ENCODE measurements around the gene GREB1. TPM values are rescaled to one million over a fixed set of nuclear protein-coding genes. Genes with fewer than 3 reads are reported as not detected.

The GREB1 gene
- total and polyA plus RNA-seq, 3 experiments from 2014 or later, result 0.16 to 0.94 (median 0.55) TPM

DNA sequence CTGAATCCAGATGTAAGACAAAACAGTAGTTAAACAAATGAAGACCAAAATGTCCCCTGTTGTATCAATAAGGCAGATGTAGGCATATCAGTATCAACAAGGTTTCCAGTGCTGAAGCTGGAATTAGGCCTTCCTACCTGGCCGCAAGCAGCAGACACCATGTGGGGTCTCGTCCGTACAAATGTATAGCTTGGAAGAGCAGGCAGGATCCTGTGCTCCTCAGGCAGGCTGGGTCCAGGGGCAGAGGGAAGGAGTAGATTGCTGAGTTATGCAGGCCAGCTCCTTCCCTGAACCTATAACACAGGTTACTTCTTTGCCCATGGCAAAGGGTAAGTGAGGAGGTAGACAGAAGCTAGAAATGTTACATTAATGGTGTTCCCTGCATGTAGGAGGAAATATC lies 112.7 kb downstream of the GREB1 start:
- Mint-ChIP-seq H3K27ac (no peak overlapping the region), H3K36me3 (no peaks in the 10 kb centered on the region), H3K9me3 (no peaks in the 10 kb centered on the region), H3K27me3 (peaks cover 4 to 22% of the 10 kb centered on the region in 2 donors), H3K4me1 (no peaks in the 10 kb centered on the region), H3K4me3 (no peak overlapping the region)
- Histone ChIP-seq H3K9me3 (ENCODE audit: low read length) (no peaks in the 10 kb centered on the region), H3K4me3 (ENCODE audit: low read length) (no peak overlapping the region), H3K27me3 (ENCODE audit: insufficient read depth, low read length, poor library complexity, severe bottlenecking) (no peaks in the 10 kb centered on the region), H3K36me3 (ENCODE audit: insufficient read depth, low read length) (no peaks in the 10 kb centered on the region), H3K27ac (ENCODE audit: low read depth, low read length) (no peak overlapping the region), H3K4me1 (ENCODE audit: insufficient read depth, low read length) (no peaks in the 10 kb centered on the region)
- DNase-seq, result no peak
- ChIA-PET POLR2A (interaction anchor here (0.6 kb wide), 1 partner anchor 139 kb away, joined by 4 read pairs; no protein-coding TSS in a partner anchor), CTCF (no interaction called here)

DNA sequence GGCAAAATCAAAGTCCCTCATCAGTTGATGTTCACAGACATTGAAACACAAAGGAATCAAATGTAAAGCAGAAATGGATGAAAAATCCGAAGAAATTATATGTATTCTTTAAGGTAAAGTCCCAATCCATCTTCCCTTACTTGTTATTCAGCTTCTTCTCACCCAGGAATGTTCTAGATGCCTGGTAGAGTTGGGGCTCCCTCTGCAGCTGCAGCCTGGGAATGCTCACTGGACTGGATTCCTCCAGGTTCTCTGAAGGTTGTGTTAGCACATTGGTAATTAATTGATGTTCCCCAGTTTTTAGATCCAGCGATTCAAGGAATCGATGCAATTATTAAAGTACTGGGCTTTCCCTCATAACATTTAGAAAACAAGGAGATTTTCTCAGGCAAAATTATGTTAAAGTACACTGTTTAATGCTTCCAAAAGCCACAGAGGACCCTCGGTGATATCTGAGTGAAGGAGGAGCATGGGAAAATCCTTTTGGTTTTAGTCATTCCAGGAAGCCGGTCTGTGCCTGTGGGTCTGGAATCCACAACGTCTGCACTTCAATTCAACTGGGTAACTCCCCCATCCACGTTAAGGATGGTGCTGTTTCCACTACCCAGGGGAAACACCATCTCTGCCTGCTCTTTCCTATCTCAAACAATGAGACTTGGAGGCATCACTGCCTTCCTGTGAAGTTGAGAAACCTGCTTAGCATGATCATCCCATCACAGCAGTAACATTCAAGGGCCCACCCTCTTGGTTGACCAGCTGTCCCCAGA lies 114.2 kb downstream of the GREB1 start:
- no peaks in the 10 kb centered on the region for H3K4me1 Mint-ChIP-seq
- H3K9me3 Mint-ChIP-seq, result no peaks in the 10 kb centered on the region
- no peak overlapping the region for H3K4me3 Mint-ChIP-seq
- ChIA-PET POLR2A (no interaction called here), CTCF (no interaction called here)
- H3K27ac Mint-ChIP-seq, result no peak overlapping the region
- no peaks in the 10 kb centered on the region for H3K36me3 Mint-ChIP-seq
- Histone ChIP-seq H3K4me1 (ENCODE audit: insufficient read depth, low read length) (no peaks in the 10 kb centered on the region), H3K9me3 (ENCODE audit: low read length) (no peaks in the 10 kb centered on the region), H3K4me3 (ENCODE audit: low read length) (no peak overlapping the region), H3K27me3 (ENCODE audit: insufficient read depth, low read length, poor library complexity, severe bottlenecking) (no peaks in the 10 kb centered on the region), H3K27ac (ENCODE audit: low read depth, low read length) (no peak overlapping the region), H3K36me3 (ENCODE audit: insufficient read depth, low read length) (no peaks in the 10 kb centered on the region)
- no peak for DNase-seq
- peaks cover 4 to 22% of the 10 kb centered on the region in 2 donors for H3K27me3 Mint-ChIP-seq

DNA sequence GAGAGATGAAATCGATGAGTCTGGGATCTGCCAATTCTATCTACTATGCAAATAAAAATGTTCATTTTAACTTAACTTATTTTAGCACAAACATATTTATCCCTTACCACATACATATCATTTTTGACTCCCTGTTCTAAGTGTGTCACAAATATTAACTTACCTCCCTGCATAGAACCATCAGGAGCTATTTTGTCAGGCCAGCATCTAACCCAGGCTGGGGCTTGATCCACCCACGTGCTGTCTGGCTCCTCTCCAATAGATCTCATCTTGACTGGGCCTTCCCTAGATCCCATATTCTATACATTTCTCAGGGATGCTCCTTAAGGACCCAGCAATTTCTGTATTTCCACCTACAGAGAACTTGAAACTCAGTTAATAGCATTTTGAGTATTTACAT lies 115.2 kb downstream of the GREB1 start:
- Mint-ChIP-seq H3K4me1 (no peaks in the 10 kb centered on the region), H3K9me3 (no peaks in the 10 kb centered on the region), H3K4me3 (no peak overlapping the region), H3K36me3 (no peaks in the 10 kb centered on the region), H3K27me3 (peaks cover 2 to 22% of the 10 kb centered on the region in 2 donors), H3K27ac (no peak overlapping the region)
- Histone ChIP-seq H3K27ac (ENCODE audit: low read depth, low read length) (no peak overlapping the region), H3K4me1 (ENCODE audit: insufficient read depth, low read length) (no peaks in the 10 kb centered on the region), H3K27me3 (ENCODE audit: insufficient read depth, low read length, poor library complexity, severe bottlenecking) (no peaks in the 10 kb centered on the region), H3K9me3 (ENCODE audit: low read length) (no peaks in the 10 kb centered on the region), H3K36me3 (ENCODE audit: insufficient read depth, low read length) (no peaks in the 10 kb centered on the region), H3K4me3 (ENCODE audit: low read length) (no peak overlapping the region)
- no peak for DNase-seq
- POLR2A ChIA-PET, result no interaction called here
- CTCF ChIA-PET, result no interaction called here

DNA sequence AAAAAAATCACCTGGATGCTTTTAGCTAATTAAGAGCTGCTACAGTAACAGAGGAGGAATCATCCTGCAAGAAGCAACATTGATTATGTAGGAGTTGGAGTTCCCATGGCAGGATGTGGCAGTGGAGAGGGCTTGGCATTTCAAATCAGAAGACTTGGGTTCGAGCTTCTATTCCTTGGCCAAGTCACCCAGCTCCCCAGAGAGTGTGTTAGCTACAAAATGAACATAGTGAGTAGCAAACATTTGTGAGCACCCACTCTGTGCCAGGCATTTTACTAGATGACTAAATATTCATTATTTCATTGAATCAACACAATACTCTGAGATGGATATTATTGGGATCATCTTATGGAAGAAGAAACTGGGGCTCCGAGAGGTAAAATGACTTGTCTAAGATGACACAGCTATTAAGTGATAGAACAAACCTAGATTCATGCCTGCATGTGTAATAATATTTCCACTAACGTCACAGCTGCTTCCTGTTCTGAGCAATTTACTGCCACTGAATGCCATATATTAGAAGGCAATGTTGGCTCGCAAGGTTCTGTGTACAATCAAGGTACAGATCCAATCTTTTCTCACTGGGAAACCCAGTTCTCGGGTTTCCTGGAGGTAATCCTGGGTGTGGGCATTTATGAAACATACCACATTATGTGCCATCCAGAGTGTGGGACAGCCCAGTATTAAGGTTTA lies 118.2 kb downstream of the GREB1 start:
- Mint-ChIP-seq H3K27me3 (peaks cover 5 to 29% of the 10 kb centered on the region in 2 donors), H3K9me3 (no peaks in the 10 kb centered on the region), H3K36me3 (no peaks in the 10 kb centered on the region), H3K4me3 (no peak overlapping the region), H3K27ac (no peak overlapping the region), H3K4me1 (no peaks in the 10 kb centered on the region)
- CTCF ChIA-PET, result interaction anchor here (1.2 kb wide), 1 partner anchor 1355 kb away, joined by 3 read pairs; no protein-coding TSS in a partner anchor
- H3K4me1 ChIP-seq (ENCODE audit: insufficient read depth, low read length), result no peaks in the 10 kb centered on the region
- no peak for DNase-seq
- POLR2A ChIA-PET, result no interaction called here
- H3K27ac ChIP-seq (ENCODE audit: low read depth, low read length), result no peak overlapping the region
- no peaks in the 10 kb centered on the region for H3K9me3 ChIP-seq (ENCODE audit: low read length)
- H3K27me3 ChIP-seq (ENCODE audit: insufficient read depth, low read length, poor library complexity, severe bottlenecking), result no peaks in the 10 kb centered on the region
- H3K4me3 ChIP-seq (ENCODE audit: low read length), result no peak overlapping the region
- H3K36me3 ChIP-seq (ENCODE audit: insufficient read depth, low read length), result no peaks in the 10 kb centered on the region

DNA sequence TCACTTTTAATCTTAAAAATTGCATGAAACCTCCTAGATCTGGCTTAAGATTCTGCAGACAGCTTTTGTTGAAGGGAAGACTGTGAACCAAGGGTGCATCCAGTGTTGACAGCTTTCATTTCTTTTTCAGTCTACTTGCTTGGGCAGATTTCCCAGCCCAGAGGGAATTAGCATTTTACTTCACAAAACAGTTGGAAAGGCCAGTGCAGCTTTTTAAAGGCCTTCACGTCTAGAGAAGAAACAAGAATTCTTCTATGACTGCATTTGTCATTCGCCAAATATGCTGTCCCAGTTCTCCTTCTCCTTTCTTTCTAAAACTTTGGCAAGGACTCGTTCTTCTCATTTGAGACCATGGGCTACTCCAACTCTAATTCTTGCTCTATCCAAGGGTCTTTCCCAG lies 118.7 kb downstream of the GREB1 start:
- no peak for DNase-seq
- H3K27me3 Mint-ChIP-seq, result peaks cover 5 to 33% of the 10 kb centered on the region in 2 donors
- H3K36me3 Mint-ChIP-seq, result no peaks in the 10 kb centered on the region
- no peak overlapping the region for H3K27ac Mint-ChIP-seq
- no peak overlapping the region for H3K27ac ChIP-seq (ENCODE audit: low read depth, low read length)
- CTCF ChIA-PET, result interaction anchor here (1.2 kb wide), 1 partner anchor 1354 kb away, joined by 3 read pairs; no protein-coding TSS in a partner anchor
- no peaks in the 10 kb centered on the region for H3K4me1 Mint-ChIP-seq
- no peak overlapping the region for H3K4me3 Mint-ChIP-seq
- H3K9me3 Mint-ChIP-seq, result no peaks in the 10 kb centered on the region
- H3K36me3 ChIP-seq (ENCODE audit: insufficient read depth, low read length), result no peaks in the 10 kb centered on the region
- H3K4me3 ChIP-seq (ENCODE audit: low read length), result no peak overlapping the region
- H3K9me3 ChIP-seq (ENCODE audit: low read length), result no peaks in the 10 kb centered on the region
- H3K4me1 ChIP-seq (ENCODE audit: insufficient read depth, low read length), result no peaks in the 10 kb centered on the region
- H3K27me3 ChIP-seq (ENCODE audit: insufficient read depth, low read length, poor library complexity, severe bottlenecking), result no peaks in the 10 kb centered on the region
- POLR2A ChIA-PET, result no interaction called here

DNA sequence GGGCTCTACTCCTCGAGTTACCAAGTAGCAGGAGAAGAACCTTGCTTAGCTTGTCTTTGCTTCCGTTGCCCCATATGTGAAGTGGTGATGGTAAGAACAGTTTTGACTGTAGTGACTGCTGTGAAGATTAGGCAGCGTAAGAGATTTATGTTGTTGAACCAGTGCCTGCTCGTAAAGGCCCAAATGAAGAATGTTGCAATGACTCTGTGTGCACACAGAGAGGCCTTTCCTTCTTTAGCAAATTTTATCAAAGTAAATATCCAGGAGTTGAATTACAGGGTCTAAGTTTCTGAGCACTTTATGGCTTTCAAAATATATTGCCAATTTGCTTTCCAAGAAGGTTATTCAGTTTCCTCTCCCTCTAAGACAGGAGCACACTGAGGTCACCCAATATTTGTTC lies 121.7 kb downstream of the GREB1 start:
- H3K36me3 Mint-ChIP-seq, result no peaks in the 10 kb centered on the region
- Histone ChIP-seq H3K27me3 (ENCODE audit: insufficient read depth, low read length, poor library complexity, severe bottlenecking) (no peaks in the 10 kb centered on the region), H3K36me3 (ENCODE audit: insufficient read depth, low read length) (no peaks in the 10 kb centered on the region), H3K27ac (ENCODE audit: low read depth, low read length) (no peak overlapping the region), H3K9me3 (ENCODE audit: low read length) (no peaks in the 10 kb centered on the region), H3K4me3 (ENCODE audit: low read length) (no peak overlapping the region), H3K4me1 (ENCODE audit: insufficient read depth, low read length) (no peaks in the 10 kb centered on the region)
- no peaks in the 10 kb centered on the region for H3K9me3 Mint-ChIP-seq
- no peak overlapping the region for H3K27ac Mint-ChIP-seq
- no peak overlapping the region for H3K4me3 Mint-ChIP-seq
- DNase-seq, result no peak
- POLR2A ChIA-PET, result no interaction called here
- CTCF ChIA-PET, result interaction anchor here (1.0 kb wide), 1 partner anchor 10 kb away, joined by 3 read pairs; no protein-coding TSS in a partner anchor
- H3K27me3 Mint-ChIP-seq, result peaks cover 13 to 39% of the 10 kb centered on the region in 2 donors
- H3K4me1 Mint-ChIP-seq, result no peaks in the 10 kb centered on the region

DNA sequence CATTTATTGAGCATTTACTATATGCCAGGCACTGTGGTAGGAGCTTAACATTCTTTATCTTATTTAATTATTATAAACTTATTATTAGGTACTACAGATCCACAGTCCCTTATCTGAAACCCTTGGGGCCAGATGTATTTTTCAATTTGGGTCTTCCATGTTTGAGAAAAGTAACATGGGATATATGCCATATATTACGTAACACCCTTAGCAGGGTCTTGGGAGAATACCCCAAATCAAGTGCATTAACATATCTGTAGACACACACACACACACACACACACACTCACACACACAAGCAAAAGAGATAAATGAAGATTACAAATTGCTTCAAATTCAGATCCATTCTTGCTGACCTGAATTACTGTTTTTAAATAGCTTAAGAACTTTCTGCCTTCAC lies 122.4 kb downstream of the GREB1 start:
- ChIA-PET CTCF (interaction anchor here (1.0 kb wide), 1 partner anchor 11 kb away, joined by 3 read pairs; no protein-coding TSS in a partner anchor), POLR2A (no interaction called here)
- Histone ChIP-seq H3K36me3 (ENCODE audit: insufficient read depth, low read length) (no peaks in the 10 kb centered on the region), H3K4me3 (ENCODE audit: low read length) (no peak overlapping the region), H3K27ac (ENCODE audit: low read depth, low read length) (no peak overlapping the region), H3K4me1 (ENCODE audit: insufficient read depth, low read length) (no peaks in the 10 kb centered on the region), H3K9me3 (ENCODE audit: low read length) (no peaks in the 10 kb centered on the region), H3K27me3 (ENCODE audit: insufficient read depth, low read length, poor library complexity, severe bottlenecking) (no peaks in the 10 kb centered on the region)
- Mint-ChIP-seq H3K4me3 (no peak overlapping the region), H3K4me1 (no peaks in the 10 kb centered on the region), H3K9me3 (no peaks in the 10 kb centered on the region), H3K27me3 (peaks cover 17 to 41% of the 10 kb centered on the region in 2 donors), H3K36me3 (no peaks in the 10 kb centered on the region), H3K27ac (no peak overlapping the region)
- no peak for DNase-seq

DNA sequence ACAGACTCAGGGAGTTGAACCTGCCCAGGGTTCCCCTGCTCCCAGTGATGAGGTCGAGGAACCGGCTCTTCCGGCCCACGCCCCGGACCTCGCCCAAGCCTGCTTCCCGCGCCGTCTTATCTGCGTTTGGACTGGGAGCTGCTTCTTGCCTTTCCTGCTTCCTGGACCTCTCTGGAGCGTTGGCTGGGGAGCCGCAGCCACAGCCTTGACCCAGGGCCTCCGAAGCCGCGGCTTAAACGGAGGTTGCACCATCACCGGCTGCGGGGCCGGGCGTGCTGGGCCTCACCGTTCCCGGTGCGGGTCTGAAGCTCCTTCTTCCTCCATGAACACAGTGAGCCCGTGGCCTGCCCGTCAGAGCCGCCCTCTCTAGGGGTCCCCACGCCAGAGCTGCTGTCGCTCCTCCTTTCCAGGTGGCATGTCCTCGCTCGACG lies 122.8 kb downstream of the GREB1 start:
- no peak for DNase-seq
- POLR2A ChIA-PET, result no interaction called here
- no peak overlapping the region for H3K27ac ChIP-seq (ENCODE audit: low read depth, low read length)
- Mint-ChIP-seq H3K9me3 (no peaks in the 10 kb centered on the region), H3K27ac (no peak overlapping the region), H3K4me1 (no peaks in the 10 kb centered on the region), H3K36me3 (no peaks in the 10 kb centered on the region), H3K27me3 (peaks cover 17 to 43% of the 10 kb centered on the region in 2 donors), H3K4me3 (no peak overlapping the region)
- CTCF ChIA-PET, result no interaction called here
- H3K36me3 ChIP-seq (ENCODE audit: insufficient read depth, low read length), result no peaks in the 10 kb centered on the region
- no peak overlapping the region for H3K4me3 ChIP-seq (ENCODE audit: low read length)
- no peaks in the 10 kb centered on the region for H3K27me3 ChIP-seq (ENCODE audit: insufficient read depth, low read length, poor library complexity, severe bottlenecking)
- no peaks in the 10 kb centered on the region for H3K9me3 ChIP-seq (ENCODE audit: low read length)
- no peaks in the 10 kb centered on the region for H3K4me1 ChIP-seq (ENCODE audit: insufficient read depth, low read length)
